Body of pancreas (tissue), 4 donors: ENCODE results near the gene ANKRD22. TPM values are rescaled to one million over a fixed set of nuclear protein-coding genes. Genes with fewer than 3 reads are reported as not detected.

Experiments used
- ATAC-seq: fragments of 150-250 bp; one replicate; pipeline ENCODE4 v1.9.1; 2016
- DNase-seq, 4 donors: peaks; one replicate each; pipeline ENCODE4 v3.0.0-alpha.2; 2019
- H3K27ac ChIP-seq, 4 donors: fragments of 200-600 bp; sonication (generic); 1 replicate in 3 of 4; 2 replicates in 1 of 4; pipeline versions ENCODE4 v1.5.1 to v1.6.1; 2016 to 2019; ENCODE audit warnings: mild to moderate bottlenecking in 1 of 4, mixed read lengths in 1 of 4, moderate library complexity in 1 of 4
- H3K27me3 ChIP-seq, 2 donors: fragments of 200-600 bp; sonication (generic); one replicate each; pipeline ENCODE4 v1.6.0; 2016; ENCODE audit warnings: mild to moderate bottlenecking in 1 of 2
- H3K36me3 ChIP-seq, 2 donors: fragments of 200-600 bp; sonication (generic); replicated peaks in 1 of 2; 2 replicates each; pipeline ENCODE4 v1.5.1; 2016; ENCODE audit warnings: low read depth in 2 of 2; ENCODE audit not compliant: insufficient read depth in 1 of 2
- H3K4me1 ChIP-seq: fragments of 200-600 bp; sonication (generic); one replicate; pipeline ENCODE4 v1.6.0; 2016
- H3K4me3 ChIP-seq, 2 donors: fragments of 200-600 bp; sonication (generic); 1 replicate in 1 of 2; 2 replicates in 1 of 2; pipeline ENCODE4 v1.5.1; 2016 to 2019
- H3K9me3 ChIP-seq, 3 donors: fragments of 200-600 bp; sonication (generic); 1 replicate in 2 of 3; 2 replicates in 1 of 3; pipeline ENCODE4 v1.5.1; 2016
- POLR2A ChIP-seq, 3 donors: fragments of 450-650 bp; IDR thresholded peaks; one replicate each; pipeline ENCODE4 v1.6.1; 2016; ENCODE audit warnings: antibody characterized with exemption in 3 of 3, mild to moderate bottlenecking in 2 of 3
- WGBS, 2 donors: methylation state at CpG; one replicate each; pipeline ENCODE4 v1.1.5; 2017; 5-methylcytosine and 5-hydroxymethylcytosine counted together
- intact Hi-C: fragments of 100-400 bp; cut with DNase I; formaldehyde crosslinking; loops from one replicate; pipeline ENCODE4 v1.15.1; 2023
- total RNA-seq, 2 donors: library from RNA; depleted of rRNA; stranded (reverse); fragments of >200 nt; gene quantifications; one replicate each; pipeline ENCODE4 v1.1.0, GENCODE V29; 2016
- TF ChIP-seq, protein P1 (sequence below), 7 experiments: fragments of 450-650 bp in 4 of 7; fragments of 200-600 bp in 3 of 7; sonication (generic) in 3 of 7; IDR thresholded peaks; one replicate each; pipeline ENCODE4 v1.5.1; 2016 to 2019; ENCODE audit warnings: antibody characterized with exemption in 7 of 7

The ANKRD22 gene
- total RNA-seq, 2 donors from 2014 or later, result 5.9 to 13.5 TPM

DNA sequence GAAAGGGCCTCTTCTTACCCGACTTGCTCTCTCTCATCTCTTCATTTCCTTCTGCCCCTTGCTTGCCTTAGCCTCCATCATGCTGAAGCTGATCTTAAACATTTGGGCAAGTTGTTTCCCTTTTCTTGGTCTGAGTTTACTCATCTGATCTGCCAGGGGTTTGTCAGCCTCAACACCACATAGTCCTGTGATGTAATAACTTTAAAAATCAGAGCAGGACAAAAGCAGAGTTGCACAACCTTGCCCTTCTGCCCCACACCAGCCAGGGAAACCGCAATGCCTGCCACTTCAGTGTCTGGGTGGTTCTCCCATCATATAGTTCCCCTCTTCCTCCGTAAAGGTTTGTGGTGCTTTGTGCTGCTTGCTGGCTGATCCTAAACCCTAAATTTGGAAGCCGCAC lies 59.0 kb downstream of the ANKRD22 start:
- ATAC-seq, result no peak
- no peak overlapping the region for H3K4me3 ChIP-seq
- peak in 2 of 4 donors; percentile 6 to 65 for DNase-seq
- H3K27me3 ChIP-seq, result no peaks in the 10 kb centered on the region
- H3K4me1 ChIP-seq, result no peaks in the 10 kb centered on the region
- 72 to 79% methylated on average over 4 of the region's 4 CpGs for WGBS, 2 donors
- no peaks in the 10 kb centered on the region for H3K36me3 ChIP-seq
- TF ChIP-seq POLR2A (IDR thresholded peaks at IDR 0.05), result no peak
- TF ChIP-seq, protein P1, sequence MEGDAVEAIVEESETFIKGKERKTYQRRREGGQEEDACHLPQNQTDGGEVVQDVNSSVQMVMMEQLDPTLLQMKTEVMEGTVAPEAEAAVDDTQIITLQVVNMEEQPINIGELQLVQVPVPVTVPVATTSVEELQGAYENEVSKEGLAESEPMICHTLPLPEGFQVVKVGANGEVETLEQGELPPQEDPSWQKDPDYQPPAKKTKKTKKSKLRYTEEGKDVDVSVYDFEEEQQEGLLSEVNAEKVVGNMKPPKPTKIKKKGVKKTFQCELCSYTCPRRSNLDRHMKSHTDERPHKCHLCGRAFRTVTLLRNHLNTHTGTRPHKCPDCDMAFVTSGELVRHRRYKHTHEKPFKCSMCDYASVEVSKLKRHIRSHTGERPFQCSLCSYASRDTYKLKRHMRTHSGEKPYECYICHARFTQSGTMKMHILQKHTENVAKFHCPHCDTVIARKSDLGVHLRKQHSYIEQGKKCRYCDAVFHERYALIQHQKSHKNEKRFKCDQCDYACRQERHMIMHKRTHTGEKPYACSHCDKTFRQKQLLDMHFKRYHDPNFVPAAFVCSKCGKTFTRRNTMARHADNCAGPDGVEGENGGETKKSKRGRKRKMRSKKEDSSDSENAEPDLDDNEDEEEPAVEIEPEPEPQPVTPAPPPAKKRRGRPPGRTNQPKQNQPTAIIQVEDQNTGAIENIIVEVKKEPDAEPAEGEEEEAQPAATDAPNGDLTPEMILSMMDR (IDR thresholded peaks at IDR 0.05), result no peak
- H3K27ac ChIP-seq, result no peak overlapping the region
- no peaks in the 10 kb centered on the region for H3K9me3 ChIP-seq
- intact Hi-C loops, result no loop called here

DNA sequence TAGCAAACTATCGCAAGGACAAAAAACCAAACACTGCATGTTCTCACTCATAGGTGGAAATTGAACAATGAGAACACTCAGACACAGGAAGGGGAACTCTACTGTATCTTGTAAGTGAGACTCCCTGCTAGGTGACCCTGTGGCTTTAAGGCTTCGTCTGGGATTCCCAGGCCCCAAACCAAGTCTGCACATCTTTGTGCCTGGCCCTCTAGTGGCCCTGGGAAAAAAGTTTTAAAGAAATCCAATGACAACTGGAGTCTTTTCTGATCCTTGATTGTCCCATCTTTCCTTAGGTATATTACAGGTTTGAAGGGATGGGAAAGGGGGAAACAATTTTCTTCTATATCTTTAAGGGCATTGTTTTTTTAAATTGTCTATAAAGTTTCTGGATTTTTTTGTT lies 59.7 kb downstream of the ANKRD22 start:
- Histone ChIP-seq H3K27ac (no peak overlapping the region), H3K36me3 (no peaks in the 10 kb centered on the region), H3K4me3 (no peak overlapping the region), H3K9me3 (no peaks in the 10 kb centered on the region), H3K27me3 (no peaks in the 10 kb centered on the region), H3K4me1 (no peaks in the 10 kb centered on the region)
- 46 to 54% methylated on average over 2 of the region's 2 CpGs for WGBS, 2 donors
- no peak for ATAC-seq
- DNase-seq, result peak; percentile 10 to 21 (median 12)
- intact Hi-C loops, result no loop called here
- no peak for TF ChIP-seq POLR2A (IDR thresholded peaks at IDR 0.05)
- TF ChIP-seq, protein P1 (IDR thresholded peaks at IDR 0.05), result peak in 5 of 7 experiments; percentile 28 to 45 (median 42)

DNA sequence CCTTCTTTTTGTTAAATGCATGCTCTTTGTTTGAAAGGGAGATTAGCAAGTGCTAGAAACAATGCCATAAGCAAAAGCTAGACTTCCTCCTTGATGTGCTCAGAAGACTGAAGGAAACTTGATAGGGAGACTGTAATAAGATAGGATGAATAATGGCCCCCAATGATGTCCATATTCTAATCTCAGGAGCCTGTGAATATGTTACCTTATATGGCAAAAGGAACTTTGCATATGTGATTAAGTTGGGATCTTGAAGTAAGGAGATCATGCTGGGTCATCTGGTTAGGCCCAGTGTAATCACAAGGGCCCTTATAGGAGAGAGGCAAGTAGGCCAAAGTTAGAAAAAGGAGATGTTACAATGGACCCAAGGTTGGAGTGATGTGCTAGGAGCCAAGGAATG lies 62.7 kb downstream of the ANKRD22 start:
- Histone ChIP-seq H3K4me3 (no peak overlapping the region), H3K9me3 (no peaks in the 10 kb centered on the region), H3K4me1 (no peaks in the 10 kb centered on the region), H3K27ac (no peak overlapping the region), H3K27me3 (no peaks in the 10 kb centered on the region), H3K36me3 (no peaks in the 10 kb centered on the region)
- intact Hi-C loops, result no loop called here
- no peak for DNase-seq
- TF ChIP-seq, protein P1 (IDR thresholded peaks at IDR 0.05), result no peak
- no peak for TF ChIP-seq POLR2A (IDR thresholded peaks at IDR 0.05)
- no peak for ATAC-seq

DNA sequence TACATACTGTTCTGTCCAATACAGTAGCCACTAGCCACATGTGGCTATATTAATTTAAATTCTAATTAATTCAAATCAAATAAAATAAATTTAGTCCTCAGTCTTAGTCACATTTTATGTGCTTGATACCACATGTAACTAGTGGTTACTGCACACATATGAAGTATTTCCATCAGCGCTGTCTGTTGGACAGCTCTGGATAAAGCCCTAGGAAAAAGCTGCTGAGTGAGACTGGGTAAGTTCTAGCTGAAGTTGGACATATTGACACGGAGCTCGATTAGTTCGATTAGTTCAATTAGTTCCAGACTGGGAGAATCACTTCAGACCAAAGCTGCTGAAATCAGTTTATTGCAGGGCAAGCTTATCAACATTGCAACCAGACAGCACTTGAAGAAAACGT lies 64.2 kb downstream of the ANKRD22 start:
- TF ChIP-seq POLR2A (IDR thresholded peaks at IDR 0.05), result no peak
- TF ChIP-seq, protein P1 (IDR thresholded peaks at IDR 0.05), result no peak
- WGBS, 2 donors, result 65 to 79% methylated on average over 5 of the region's 5 CpGs

DNA sequence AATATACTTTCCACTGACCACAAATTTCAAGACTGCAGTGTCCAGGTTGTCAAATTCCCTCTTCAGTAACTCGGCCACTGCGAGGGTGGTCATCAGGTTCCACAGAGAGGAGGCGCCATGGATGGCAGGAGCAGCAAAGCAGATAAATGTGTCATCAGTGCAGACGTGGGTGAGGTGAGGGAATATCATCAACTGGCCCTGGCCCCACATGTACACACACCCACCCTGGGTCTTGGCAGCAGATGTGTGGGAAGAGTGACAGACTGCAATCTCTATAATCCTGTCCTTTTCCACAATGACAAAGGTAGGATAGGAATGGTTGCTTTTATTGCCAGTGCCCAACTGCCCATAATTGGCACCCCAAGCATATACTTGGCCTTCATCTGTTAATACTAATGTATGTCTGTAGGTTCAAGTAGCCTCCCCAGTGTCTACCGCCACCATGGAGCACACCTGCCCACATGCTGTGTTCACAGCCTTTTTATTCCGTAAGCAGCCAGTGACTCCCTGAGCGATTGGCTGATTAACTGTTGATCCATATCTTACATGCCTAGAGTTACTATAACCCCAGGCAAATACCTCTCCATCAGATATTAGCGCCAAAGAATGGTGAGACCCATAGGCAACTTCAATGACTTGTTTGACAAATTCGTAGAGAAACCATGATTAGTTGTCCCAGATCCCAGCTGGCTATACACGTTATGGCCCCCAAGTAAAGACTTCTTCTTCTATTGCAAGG lies 65.4 kb downstream of the ANKRD22 start:
- H3K4me1 ChIP-seq, result no peaks in the 10 kb centered on the region
- no peak overlapping the region for H3K27ac ChIP-seq
- intact Hi-C loops, result no loop called here
- no peak overlapping the region for H3K4me3 ChIP-seq
- H3K27me3 ChIP-seq, result no peaks in the 10 kb centered on the region
- TF ChIP-seq POLR2A (IDR thresholded peaks at IDR 0.05), result no peak
- TF ChIP-seq, protein P1 (IDR thresholded peaks at IDR 0.05), result no peak
- no peaks in the 10 kb centered on the region for H3K36me3 ChIP-seq
- no peak for ATAC-seq
- no peaks in the 10 kb centered on the region for H3K9me3 ChIP-seq
- 80 to 85% methylated on average over 10 of the region's 10 CpGs for WGBS, 2 donors
- no peak for DNase-seq

More for the DNA sequence above, 64.2 kb downstream of the ANKRD22 start:
- Histone ChIP-seq H3K4me3 (no peak overlapping the region), H3K4me1 (no peaks in the 10 kb centered on the region), H3K36me3 (no peaks in the 10 kb centered on the region), H3K9me3 (no peaks in the 10 kb centered on the region), H3K27me3 (no peaks in the 10 kb centered on the region), H3K27ac (no peak overlapping the region)
- intact Hi-C loops, result no loop called here
- DNase-seq, result no peak
- no peak for ATAC-seq
